K562 (cell line): ENCODE measurements around the gene MMUT. TPM values are rescaled to one million over a fixed set of nuclear protein-coding genes. Genes with fewer than 3 reads are reported as not detected.

Experiments
- ATAC-seq: fragments of 200-7000 bp; cut with Tn5 transposase; 3 replicates; pipeline ENCODE4 v1.9.1; 2020; ENCODE audit warnings: moderate library complexity
- BruUV-seq: library from RNA; stranded (reverse); fragments of 400-500 nt; replicated peaks from 2 replicates; lab custom pipeline; 2021; lab: Mats Ljungman, UMichigan
- CTCF ChIA-PET: fragments of 300-600 bp; formaldehyde crosslinking; extraction: SDS; loops from one replicate; lab custom pipeline; 2021; ENCODE audit warnings: low intra/inter-chr PET ratio; lab: Yijun Ruan, JAX
- POLR2A ChIA-PET: fragments of 300-600, 350-650 bp; sonication (Branson Sonifier 250); formaldehyde crosslinking; extraction: SDS; loops from one replicate; lab custom pipeline; 2021; ENCODE audit warnings: antibody characterized with exemption, inconsistent platforms; lab: Yijun Ruan, JAX
- DNase-seq, 4 experiments: peaks; one replicate each; pipeline versions ENCODE4 v3.0.0 to v3.0.0-alpha.2; 2011 to 2018; ENCODE audit warnings: low spot score in 3 of 4, mixed read lengths in 3 of 4; ENCODE audit errors: extremely low read depth in 1 of 4
- FAIRE-seq: peaks from 2 replicates; lab custom pipeline; 2011; peaks lifted over from hg19 to GRCh38; lab: Jason Lieb, UNC
- H2AFZ ChIP-seq: 2 replicates; pipeline ENCODE4 v1.6.0; 2011; ENCODE audit warnings: low read depth, low read length, control low read depth, inconsistent platforms
- H3K27ac ChIP-seq: fragments of 200-600 bp; 3 replicates; pipeline ENCODE4 v1.8.0; 2011; ENCODE audit warnings: low read depth, mild to moderate bottlenecking, control low read depth, inconsistent platforms, low read length, moderate library complexity, mixed read lengths; ENCODE audit errors: extremely low read depth
- H3K27me3 ChIP-seq, 2 experiments: fragments of 300-600 bp in 1 of 2; 2 replicates in 1 of 2; 3 replicates in 1 of 2; pipeline versions ENCODE4 v1.6.0 to v1.8.0; 2011; ENCODE audit warnings: inconsistent platforms in 2 of 2, low read length in 2 of 2, mild to moderate bottlenecking in 1 of 2, mixed read lengths in 1 of 2, moderate library complexity in 1 of 2; ENCODE audit not compliant: control insufficient read depth in 2 of 2, insufficient read depth in 2 of 2
- H3K36me3 ChIP-seq: fragments of 300-600 bp; 3 replicates; pipeline ENCODE4 v1.8.0; 2011; ENCODE audit warnings: mild to moderate bottlenecking, low read length, inconsistent platforms; ENCODE audit not compliant: control insufficient read depth, insufficient read depth
- H3K4me1 ChIP-seq, 2 experiments: fragments of 200-600 bp in 1 of 2; replicated peaks in 1 of 2; 2 replicates in 1 of 2; 3 replicates in 1 of 2; pipeline versions ENCODE4 v1.5.1 to v1.8.0; 2011; ENCODE audit warnings: inconsistent platforms in 2 of 2, low read length in 2 of 2, mild to moderate bottlenecking in 1 of 2, mixed read lengths in 1 of 2, moderate library complexity in 1 of 2; ENCODE audit not compliant: control insufficient read depth in 2 of 2, insufficient read depth in 2 of 2
- H3K4me2 ChIP-seq: 2 replicates; pipeline ENCODE4 v1.6.1; 2011; ENCODE audit warnings: low read length, control low read depth, inconsistent platforms, mixed read lengths; ENCODE audit not compliant: insufficient read depth
- H3K4me3 ChIP-seq: fragments of 200-600 bp; sonication (generic), shearing (Covaris generic); 2 replicates; pipeline ENCODE4 v1.5.1; 2016; ENCODE audit warnings: control low read depth, inconsistent platforms
- H3K79me2 ChIP-seq: fragments of 200-600 bp; 3 replicates; pipeline ENCODE4 v1.8.0; 2011; ENCODE audit warnings: low read length, inconsistent platforms; ENCODE audit not compliant: control insufficient read depth, insufficient read depth
- H3K9ac ChIP-seq, 2 experiments: 2 replicates each; pipeline versions ENCODE4 v1.6.0 to v1.6.1; 2011; ENCODE audit warnings: low read depth in 2 of 2, low read length in 2 of 2, control low read depth in 1 of 2, inconsistent platforms in 1 of 2, mild to moderate bottlenecking in 1 of 2, mixed read lengths in 1 of 2; ENCODE audit not compliant: insufficient read depth in 1 of 2
- H3K9me1 ChIP-seq: one replicate; pipeline ENCODE4 v1.6.0; 2011; ENCODE audit warnings: inconsistent platforms, mild to moderate bottlenecking, low read length, moderate library complexity; ENCODE audit not compliant: control insufficient read depth, insufficient read depth
- H3K9me3 ChIP-seq: replicated peaks from 2 replicates; pipeline ENCODE4 v1.5.1; 2011; ENCODE audit warnings: low read depth, low read length, inconsistent platforms; ENCODE audit not compliant: control insufficient read depth, insufficient read depth
- H4K20me1 ChIP-seq: replicated peaks from 2 replicates; pipeline ENCODE4 v1.6.1; 2011; ENCODE audit warnings: low read length, inconsistent platforms, mixed read lengths; ENCODE audit not compliant: control insufficient read depth, insufficient read depth
- CBFA2T3 ChIP-seq: fragments of 450-650 bp; IDR thresholded peaks from 2 replicates; pipeline ENCODE4 v1.6.1; 2017
- GATAD2A ChIP-seq: fragments of 450-650 bp; IDR thresholded peaks from 2 replicates; pipeline ENCODE4 v1.6.1; 2017
- KLF16 ChIP-seq: IDR thresholded peaks from 2 replicates; pipeline ENCODE4 v1.6.1; 2016; ENCODE audit warnings: antibody characterized with exemption
- LCOR ChIP-seq: sonication (generic); formaldehyde crosslinking; IDR thresholded peaks from 2 replicates; pipeline ENCODE4 v1.8.0; 2022; ENCODE audit warnings: mild to moderate bottlenecking, missing genetic modification reagents
- MECOM ChIP-seq: fragments of 250-450 bp; sonication (Bioruptor Pico); IDR thresholded peaks from 2 replicates; pipeline ENCODE4 v1.8.0; 2022; ENCODE audit warnings: inconsistent platforms
- NFRKB ChIP-seq: fragments of 450-650 bp; IDR thresholded peaks from 2 replicates; pipeline ENCODE4 v1.6.1; 2016; ENCODE audit warnings: low read depth
- PCBP1 ChIP-seq: fragments of 200-400 bp; formaldehyde crosslinking; IDR thresholded peaks from 2 replicates; pipeline ENCODE4 v1.6.1; 2018; ENCODE audit warnings: mild to moderate bottlenecking, low read depth, low read length; ENCODE audit not compliant: poor library complexity, severe bottlenecking
- PKNOX1 ChIP-seq: fragments of 450-650 bp; IDR thresholded peaks from 2 replicates; pipeline ENCODE4 v1.6.1; 2016
- SMAD2 ChIP-seq: fragments of 150-350 bp; IDR thresholded peaks from 2 replicates; pipeline ENCODE4 v1.6.1; 2014; ENCODE audit warnings: low read depth, mild to moderate bottlenecking, low read length
- ZNF165 ChIP-seq: fragments of 250-450 bp; sonication (Bioruptor Pico); IDR thresholded peaks from 2 replicates; pipeline ENCODE4 v1.4.0; 2020; ENCODE audit warnings: borderline replicate concordance
- ZNF408 ChIP-seq: fragments of 250-450 bp; sonication (Bioruptor Pico); IDR thresholded peaks from 2 replicates; pipeline ENCODE4 v1.4.0; 2020; ENCODE audit warnings: low read depth, mild to moderate bottlenecking, moderate library complexity
- ZSCAN29 ChIP-seq: fragments of 450-650 bp; IDR thresholded peaks from 2 replicates; pipeline ENCODE4 v1.6.1; 2017
- WGBS: fragments of 100-300 bp; shearing (Covaris generic); methylation state at CpG from one replicate; pipeline ENCODE4 v1.1.6; 2016; ENCODE audit warnings: low coverage, mixed read lengths; ENCODE audit not compliant: insufficient coverage; ENCODE audit errors: missing lambda C conversion rate; 5-methylcytosine and 5-hydroxymethylcytosine counted together
- in situ Hi-C: fragments of 300-500 bp; cut with MboI; formaldehyde crosslinking; loops from 4 replicates; pipeline ENCODE4 v1.15.0; 2018; ENCODE audit warnings: inconsistent platforms, mixed read lengths
- intact Hi-C: fragments of 100-400 bp; cut with micrococcal nuclease; formaldehyde crosslinking; loops from 2 replicates; pipeline ENCODE4 v1.14.2; 2022
- polyA plus RNA-seq, 8 experiments: library from polyadenylated mRNA; depleted of rRNA in 4 of 8; stranded (reverse) in 5 of 8; unstranded in 3 of 8; fragments of >200 nt; fragmentation: Nextera tagmentation in 2 of 8; fragmentation: Illumina TruSeq in 1 of 8; extraction: Ambion mirVana in 2 of 8; extraction: Trizol in 1 of 8; gene quantifications; 2 replicates each; pipeline versions ENCODE4 v1.2.1 to v1.2.3, GENCODE V29; 2011 to 2014; ENCODE audit warnings: inconsistent platforms in 1 of 8, missing spikeins in 1 of 8
- total RNA-seq, 7 experiments: library from RNA; depleted of rRNA in 6 of 7; stranded (reverse); fragments of >200 nt in 6 of 7; fragmentation: Illumina TruSeq in 2 of 7; extraction: Trizol in 2 of 7; gene quantifications; 2 replicates each; pipeline versions ENCODE4 v1.2.1 to v1.2.3, GENCODE V29; 2011 to 2021; ENCODE audit warnings: low replicate concordance in 1 of 7

The MMUT gene
- total and polyA plus RNA-seq, 9 of the 15 experiments (the other 6 are each of a cell fraction or from before 2014, with no cell fraction given): 7.1 to 26.4 (median 16.0) TPM

GRCh38 chr6:49406250-49406970, 56.6 kb downstream of the MMUT start:
- H3K4me2 ChIP-seq: no peak overlapping the region
- no peak overlapping the region for H3K4me3 ChIP-seq
- POLR2A ChIA-PET: no interaction called here
- CTCF ChIA-PET: no interaction called here
- 0% methylated on average over 5 of the region's 5 CpGs for WGBS
- no peak overlapping the region for H3K9ac ChIP-seq
- FAIRE-seq (no peak), ATAC-seq (no peak), DNase-seq (no peak)
- BruUV-seq: no TSS peak
- no peaks in the 10 kb centered on the region for H3K27me3 ChIP-seq
- no peaks in the 10 kb centered on the region for H3K9me1 ChIP-seq
- in situ Hi-C loops: no loop called here
- no peaks in the 10 kb centered on the region for H4K20me1 ChIP-seq
- H3K79me2 ChIP-seq: no peaks in the 10 kb centered on the region
- no peak for TF ChIP-seq ZNF165 (CRISPR knock-in tag)
- intact Hi-C loops: no loop called here
- H3K4me1 ChIP-seq: no peaks in the 10 kb centered on the region
- no peak overlapping the region for H2AFZ ChIP-seq
- no peaks in the 10 kb centered on the region for H3K36me3 ChIP-seq
- H3K9me3 ChIP-seq: no peaks in the 10 kb centered on the region
- H3K27ac ChIP-seq: no peak overlapping the region

GRCh38 chr6:49401063-49401462, 62.0 kb downstream of the MMUT start:
- no peak overlapping the region for H3K4me3 ChIP-seq
- H3K79me2 ChIP-seq: no peaks in the 10 kb centered on the region
- H2AFZ ChIP-seq: no peak overlapping the region
- ATAC-seq (no peak), FAIRE-seq (no peak), DNase-seq (no peak)
- ChIA-PET POLR2A (no interaction called here), CTCF (no interaction called here)
- H3K9me1 ChIP-seq: no peaks in the 10 kb centered on the region
- H3K4me2 ChIP-seq: no peak overlapping the region
- no peaks in the 10 kb centered on the region for H3K9me3 ChIP-seq
- H3K36me3 ChIP-seq: no peaks in the 10 kb centered on the region
- H3K27me3 ChIP-seq: no peaks in the 10 kb centered on the region
- no TSS peak for BruUV-seq
- WGBS: 1% methylated on average over 3 of the region's 3 CpGs
- H4K20me1 ChIP-seq: no peaks in the 10 kb centered on the region
- in situ Hi-C loops: no loop called here
- H3K27ac ChIP-seq: no peak overlapping the region
- no peak overlapping the region for H3K9ac ChIP-seq
- intact Hi-C loops: no loop called here
- no peaks in the 10 kb centered on the region for H3K4me1 ChIP-seq
- no peak for TF ChIP-seq NFRKB
- no peak for TF ChIP-seq PCBP1
- TF ChIP-seq PKNOX1: no peak
- TF ChIP-seq CBFA2T3: no peak
- no peak for TF ChIP-seq LCOR
- TF ChIP-seq ZNF408: no peak
- TF ChIP-seq SMAD2: no peak
- no peak for TF ChIP-seq ZSCAN29
- no peak for TF ChIP-seq MECOM (CRISPR knock-in tag)
- TF ChIP-seq GATAD2A: no peak
- TF ChIP-seq KLF16: no peak
